NCI-H2029 (cell line): ENCODE data around the gene LRRC27.
"Not testable (repeated sequence)": the region's sequence is repeated elsewhere in the genome, so short reads cannot be mapped to it uniquely, and the experiment has no call there.

Experiments
- DNase-seq: peaks from one replicate; lab custom pipeline; 2025; lab: John Stamatoyannopoulos, UW

LRRC27 gene

DNA sequence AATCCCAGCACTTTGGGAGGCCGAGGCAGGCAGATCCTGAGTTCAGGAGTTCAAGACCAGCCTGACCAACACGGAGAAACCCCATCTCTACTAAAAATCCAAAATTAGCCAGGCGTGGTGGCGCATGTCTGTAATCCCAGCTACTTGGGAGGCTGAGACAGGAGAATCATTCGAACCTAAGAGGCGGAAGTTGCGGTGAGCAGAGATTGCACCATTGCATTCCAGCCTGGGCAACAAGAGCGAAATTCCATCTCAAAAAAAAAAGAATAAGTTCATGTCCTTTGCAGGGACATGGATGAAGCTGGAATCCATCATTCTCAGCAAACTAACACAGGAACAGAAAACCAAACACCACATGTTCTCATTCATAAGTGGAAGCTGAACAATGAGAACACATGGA lies 17.1 kb upstream of the LRRC27 start:
- not testable (repeated sequence) for DNase-seq

DNA sequence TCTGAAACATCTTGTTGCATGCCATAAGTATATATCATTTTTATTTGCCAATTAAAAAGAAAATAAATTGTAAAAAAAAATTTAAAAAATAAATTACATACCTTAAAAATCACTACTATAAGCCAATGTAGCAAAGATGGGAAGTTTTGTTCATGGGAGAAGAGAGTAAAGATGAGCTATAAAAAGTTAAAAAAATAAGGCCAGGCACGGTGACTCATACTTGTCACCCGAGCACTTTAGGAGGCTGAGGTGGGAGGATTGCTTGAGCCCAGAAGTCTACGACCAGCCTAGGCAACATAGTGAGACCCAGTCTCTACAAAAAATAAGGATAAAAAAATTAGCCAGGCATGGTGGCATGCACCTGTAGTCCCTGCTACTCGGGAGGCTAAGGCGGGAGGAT lies 15.9 kb upstream of the LRRC27 start:
- DNase-seq, result no peak

DNA sequence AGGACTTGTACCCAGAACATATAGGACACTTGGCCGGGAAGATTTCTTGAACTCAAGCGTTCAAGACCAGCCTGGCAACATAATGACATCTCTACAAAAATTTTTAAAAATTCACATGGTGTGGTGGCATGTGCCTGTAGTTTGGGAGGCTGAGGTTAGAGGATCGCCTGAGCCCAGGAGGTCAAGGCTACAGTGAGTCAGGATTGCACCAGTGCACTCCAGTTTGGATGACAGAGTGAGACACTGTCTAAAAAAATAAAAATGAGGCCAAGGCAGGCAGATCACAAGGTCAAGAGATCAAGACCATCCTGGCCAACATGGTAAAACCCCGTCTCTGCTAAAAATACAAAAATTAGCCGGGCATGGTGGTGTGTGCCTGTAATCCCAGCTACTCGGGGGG lies 14.5 kb upstream of the LRRC27 start:
- DNase-seq, result not testable (repeated sequence)

DNA sequence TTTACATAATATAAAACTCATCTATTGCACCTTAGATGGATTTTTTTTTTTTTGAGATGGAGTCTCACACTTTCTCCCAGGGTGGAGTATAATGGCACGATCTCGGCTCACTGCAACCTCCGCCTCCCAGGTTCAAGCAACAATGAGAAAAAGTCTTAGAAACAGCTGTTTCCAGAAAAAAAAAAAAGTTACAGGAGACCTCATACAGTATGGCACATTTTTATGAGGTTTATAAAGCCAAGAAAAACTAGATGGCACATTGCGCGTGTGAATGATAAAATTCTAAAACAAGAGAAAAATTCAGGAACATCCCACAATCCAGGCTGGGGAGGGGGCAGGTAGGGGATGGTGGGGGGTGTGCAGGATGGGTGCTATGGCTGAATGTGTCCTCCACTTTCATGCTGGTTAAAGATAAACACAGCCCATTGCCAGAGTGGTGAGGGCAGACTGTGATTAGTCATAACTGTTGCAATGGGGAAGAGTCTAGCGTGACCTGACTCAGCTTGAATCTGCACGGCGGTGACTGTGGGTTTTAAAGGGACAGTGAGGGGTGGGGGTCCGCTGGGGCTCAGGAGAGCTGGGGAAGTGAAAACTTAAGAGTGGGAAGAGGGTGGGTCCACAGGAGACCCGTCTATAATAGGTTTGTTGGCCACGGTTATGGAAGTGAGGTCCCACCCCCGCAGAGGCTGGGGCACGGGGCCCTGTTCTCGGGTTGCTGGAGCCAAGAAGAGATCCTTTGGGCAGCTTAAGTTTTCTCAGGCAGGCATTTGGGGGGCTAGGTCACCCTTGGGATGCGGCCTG lies 11.9 kb upstream of the LRRC27 start:
- no peak for DNase-seq

DNA sequence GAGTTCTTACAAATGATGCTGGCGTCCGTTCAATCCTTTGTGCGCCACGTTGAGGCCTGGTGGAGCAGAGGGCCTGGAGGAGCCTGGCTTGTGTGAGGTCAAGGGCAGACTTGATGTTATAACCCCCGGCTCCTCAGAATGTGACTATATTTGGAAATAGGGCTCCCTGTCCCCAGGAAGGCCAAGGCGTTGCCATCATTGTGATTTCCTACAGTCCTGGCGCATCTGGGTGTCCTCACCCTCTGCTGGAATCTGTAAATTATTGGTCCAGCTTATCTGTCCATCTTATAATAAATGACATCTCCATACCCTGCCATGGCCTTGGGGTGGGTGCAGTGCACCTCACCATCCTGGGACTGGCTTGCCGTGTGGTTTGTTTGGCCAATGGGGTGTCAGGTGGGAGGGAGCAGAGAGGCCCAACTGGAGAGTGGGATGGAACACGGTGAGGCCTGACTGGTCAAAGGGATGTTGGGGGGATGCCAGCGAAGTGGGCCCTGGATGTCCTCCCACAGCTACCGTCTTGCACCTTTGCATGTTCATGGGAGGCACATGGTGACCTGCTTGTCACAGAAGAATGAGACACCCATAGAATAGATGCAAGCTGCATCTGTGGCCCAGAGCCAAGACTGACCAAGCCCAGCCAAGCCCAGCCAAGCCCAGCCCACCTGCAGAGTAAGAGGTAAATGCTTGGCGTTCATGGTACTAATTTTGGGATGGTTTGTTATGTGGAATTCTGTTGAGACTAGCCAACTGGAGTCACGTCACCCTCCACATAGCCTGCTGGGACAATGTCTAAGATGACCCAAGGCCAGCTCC lies 11.1 kb upstream of the LRRC27 start:
- no peak for DNase-seq

DNA sequence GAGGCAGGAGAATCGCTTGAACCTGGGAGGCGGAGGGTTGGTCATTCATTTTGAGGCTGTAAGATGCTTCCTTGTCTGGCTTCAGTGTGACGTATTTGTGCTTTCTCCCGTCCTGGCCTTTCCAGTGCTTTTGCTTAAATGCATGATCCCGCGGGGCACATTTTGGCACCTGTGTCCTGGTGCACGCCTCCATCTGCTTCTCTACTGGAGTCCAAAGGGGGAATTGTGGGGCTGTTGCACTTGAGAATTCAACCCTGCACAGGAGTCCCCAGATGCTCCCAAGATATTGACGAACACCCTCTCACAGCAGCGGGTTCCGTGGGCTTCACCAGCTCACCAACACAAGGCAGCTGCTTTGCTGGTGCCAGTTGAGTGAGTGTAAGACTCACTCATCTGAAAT lies 10.3 kb upstream of the LRRC27 start:
- DNase-seq, result no peak

DNA sequence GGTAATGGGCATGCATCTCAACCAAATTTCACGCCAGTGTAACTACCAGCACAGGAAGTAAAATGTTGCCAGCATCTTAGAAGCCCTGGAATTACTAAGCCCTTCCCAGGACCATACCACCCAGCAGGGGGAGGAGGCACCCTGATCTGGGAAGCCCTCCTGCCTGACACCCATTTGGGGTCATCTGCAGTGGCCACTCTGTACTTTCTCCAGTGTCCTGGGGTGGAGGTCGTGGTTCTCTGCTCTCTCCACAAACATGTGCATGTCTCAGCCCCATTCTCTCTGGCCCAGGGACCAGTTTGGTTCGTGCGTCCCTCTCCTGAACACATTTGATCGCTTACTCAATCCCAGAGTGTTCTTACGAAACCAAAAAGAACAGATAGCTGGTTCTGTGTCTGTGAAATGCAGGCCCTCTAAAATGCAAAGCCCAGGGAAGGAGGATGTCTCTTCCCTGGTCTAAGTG lies 9.4 kb upstream of the LRRC27 start:
- no peak for DNase-seq

DNA sequence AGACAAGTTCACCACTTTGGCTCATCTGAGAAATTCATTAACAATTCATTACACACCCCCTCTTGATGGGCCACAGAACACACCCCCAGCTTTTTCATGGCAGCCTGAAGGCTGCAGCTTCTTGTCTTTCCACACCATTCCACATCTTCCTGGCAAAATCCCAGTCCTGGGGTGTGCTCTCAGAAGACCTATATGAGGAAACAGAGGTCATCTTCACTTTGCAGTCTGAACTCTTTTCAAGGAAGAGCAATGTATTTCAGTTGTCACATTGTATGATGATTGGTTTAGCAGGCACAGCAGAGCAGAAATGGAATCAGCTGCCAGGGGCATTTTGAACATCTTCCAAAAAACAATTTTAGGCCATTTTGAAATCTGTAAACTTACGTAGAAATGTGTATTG lies 7.8 kb upstream of the LRRC27 start:
- DNase-seq, result no peak

DNA sequence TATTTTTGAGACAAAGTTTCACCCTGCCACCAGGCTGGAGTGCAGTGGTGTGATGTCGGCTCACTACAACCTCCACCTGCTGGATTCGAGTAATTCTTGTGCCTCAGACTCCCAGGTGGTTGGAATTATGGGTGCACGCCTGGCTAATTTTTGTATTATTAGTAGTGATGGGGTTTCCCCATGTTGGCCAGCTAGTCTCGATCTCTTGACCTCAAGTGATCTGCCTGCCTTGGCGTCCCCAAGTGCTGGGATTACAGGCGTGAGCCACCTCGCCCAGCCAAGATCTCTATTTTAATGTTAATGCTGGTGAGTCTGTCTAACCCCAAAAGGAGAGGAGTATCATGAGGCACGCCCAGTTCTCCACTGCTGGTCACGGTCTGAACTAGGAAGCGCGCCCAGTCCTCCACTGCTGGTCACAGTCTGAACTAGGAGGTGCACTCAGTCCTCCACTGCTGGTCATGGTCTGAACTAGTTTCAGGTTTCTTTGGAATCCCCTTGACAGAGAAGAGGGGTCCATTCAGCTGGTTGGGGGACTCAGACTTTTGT lies 5.6 kb upstream of the LRRC27 start:
- no peak for DNase-seq

DNA sequence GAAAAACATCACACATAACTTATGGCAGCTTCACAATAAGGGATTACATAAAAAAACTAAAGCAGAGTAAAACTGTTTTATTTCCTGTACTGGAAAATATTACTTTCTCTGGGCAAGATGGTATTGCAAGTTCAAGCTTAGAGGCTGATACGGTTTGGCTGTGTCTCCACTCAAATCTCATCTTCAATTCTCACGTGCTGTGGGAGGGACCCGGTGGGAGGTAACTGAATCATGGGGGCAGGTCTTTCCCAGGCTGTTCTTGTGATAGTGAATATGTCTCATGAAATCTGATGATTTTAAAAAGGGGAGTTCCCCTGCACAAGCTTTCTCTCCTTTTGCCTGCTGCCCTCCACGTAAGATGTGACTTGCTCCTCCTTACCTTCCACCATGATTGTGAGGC lies 5.1 kb upstream of the LRRC27 start:
- DNase-seq, result no peak

DNA sequence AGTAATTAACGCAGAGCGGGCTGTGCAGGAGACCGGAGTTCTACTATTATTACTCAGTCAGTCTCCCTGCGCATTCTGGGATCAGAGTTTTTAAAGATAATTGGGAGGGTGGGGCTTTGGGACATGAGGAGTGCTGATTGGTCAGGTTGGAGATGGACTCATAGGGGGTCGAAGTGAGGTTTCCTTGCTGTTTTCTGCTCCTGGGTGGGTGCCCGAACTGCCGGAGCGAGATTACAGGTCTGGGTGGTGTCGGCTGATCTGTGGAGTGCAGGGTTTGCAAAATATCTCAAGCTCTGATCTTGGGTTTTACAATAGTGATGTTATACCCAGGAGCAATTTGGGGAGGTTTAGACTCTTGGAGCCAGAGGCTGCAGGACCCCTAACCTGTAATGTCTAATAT lies 3.9 kb upstream of the LRRC27 start:
- no peak for DNase-seq

DNA sequence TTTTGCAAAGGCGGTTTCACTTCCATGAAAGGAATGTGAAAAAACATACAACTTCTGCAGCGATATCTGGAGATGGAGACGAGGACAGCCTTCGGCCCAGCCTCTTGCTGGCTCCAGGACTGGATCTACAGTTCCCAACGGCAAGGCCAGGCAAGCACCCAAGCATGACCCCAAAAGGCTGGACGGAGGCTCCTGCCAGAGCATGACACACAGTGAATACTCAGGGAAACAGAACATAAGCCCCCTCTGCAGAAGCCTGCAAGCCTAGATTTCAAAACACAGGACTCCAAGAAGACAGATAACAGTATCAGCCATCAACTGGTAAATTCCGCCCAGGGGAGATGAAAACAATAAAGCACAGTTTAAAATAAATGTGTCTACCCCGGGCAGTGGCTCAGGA lies 3.3 kb upstream of the LRRC27 start:
- DNase-seq, result no peak

DNA sequence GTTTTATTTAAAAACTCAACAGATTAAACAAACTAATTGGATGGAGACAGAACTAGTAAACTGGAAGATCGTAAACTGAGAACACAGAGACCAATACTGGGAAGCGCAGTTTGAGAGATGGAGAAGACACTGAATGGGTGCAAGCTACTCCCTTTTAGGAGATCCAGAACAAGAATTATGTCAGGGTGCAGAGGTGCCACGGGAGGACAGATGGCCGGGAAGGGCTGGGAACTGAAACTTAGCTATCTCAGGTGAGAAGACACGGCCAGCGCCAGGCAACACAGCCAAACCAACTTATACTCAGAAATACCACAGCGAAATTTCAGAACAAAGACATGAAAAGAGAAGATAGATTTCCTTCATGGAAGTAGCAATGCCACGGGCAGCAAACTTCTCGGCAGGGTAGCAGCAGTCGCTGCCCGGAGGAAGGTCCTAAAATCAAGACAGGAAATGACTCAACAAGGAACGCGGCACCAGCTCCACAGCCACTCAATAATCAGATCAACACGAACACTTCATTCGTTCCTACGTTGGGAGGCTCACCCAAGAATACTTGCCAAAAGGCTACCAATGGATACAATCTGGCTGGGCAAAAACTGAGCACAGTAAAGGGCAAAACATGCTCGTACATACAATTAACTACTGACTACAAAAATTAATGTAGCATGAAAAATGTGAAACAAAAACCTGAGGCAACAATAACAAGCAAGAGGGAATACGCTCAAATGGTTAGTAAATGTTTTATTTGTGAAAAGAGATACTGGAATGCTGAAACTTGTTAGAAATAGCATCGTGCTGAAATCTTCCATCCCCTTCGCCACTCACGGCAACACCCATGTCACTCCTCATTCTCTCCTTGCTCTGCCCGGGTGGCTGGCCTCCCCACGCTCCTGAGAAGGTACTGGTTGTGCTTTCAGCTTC lies 2.2 kb upstream of the LRRC27 start:
- DNase-seq, result no peak

DNA sequence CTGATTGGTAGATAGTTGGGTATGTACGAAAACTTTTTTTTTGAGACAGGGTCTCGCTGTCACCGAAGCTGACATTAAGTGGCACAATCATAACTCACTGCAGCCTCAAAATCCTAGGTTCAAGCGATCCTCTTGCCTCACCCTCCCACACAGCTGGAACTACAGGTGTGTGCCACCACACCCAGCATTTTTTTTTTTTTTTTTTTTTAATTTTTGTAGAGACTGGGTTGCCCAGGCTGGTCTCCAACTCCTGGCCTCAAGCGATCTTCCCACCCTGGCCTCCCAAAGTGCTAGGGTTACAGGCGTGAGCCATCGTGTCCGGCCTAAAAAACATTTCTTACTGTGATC lies 1.5 kb upstream of the LRRC27 start:
- DNase-seq, result no peak

DNA sequence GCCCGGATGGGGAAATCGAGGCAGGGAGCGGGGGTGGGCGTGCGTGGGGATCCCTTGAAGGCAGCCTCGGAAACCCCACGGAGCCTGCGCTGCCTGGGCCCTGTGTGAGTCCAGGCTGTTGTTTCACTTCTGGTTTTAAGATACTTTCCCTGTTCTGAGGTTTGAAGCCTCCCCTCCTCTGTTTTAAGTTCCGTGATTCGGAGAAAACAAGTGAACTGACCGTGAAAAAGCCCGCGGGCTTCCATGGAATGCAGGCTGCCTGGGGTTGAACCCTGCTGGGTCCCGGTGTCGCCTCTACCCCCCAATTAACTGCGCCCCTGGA lies 401 bp downstream of the LRRC27 start:
- DNase-seq, result no peak

DNA sequence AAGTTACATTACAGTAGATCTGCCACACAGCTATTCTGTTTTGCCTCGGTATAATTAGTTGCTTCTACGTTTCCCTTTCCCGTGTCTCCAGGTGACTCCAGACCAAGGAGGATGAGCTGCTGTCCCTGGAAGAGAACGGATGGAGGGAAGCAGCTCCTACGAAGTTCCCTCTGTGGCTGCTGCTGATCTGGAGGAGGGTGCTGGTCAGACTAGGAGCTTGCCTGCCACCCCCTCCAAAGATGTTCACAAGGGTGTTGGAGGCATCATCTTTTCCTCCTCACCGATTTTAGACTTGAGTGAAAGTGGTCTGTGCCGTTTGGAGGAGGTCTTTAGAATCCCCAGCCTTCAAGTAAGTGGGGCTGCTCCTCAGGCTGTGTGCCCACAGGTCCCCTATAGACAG lies 1.4 kb downstream of the LRRC27 start:
- DNase-seq, result no peak

DNA sequence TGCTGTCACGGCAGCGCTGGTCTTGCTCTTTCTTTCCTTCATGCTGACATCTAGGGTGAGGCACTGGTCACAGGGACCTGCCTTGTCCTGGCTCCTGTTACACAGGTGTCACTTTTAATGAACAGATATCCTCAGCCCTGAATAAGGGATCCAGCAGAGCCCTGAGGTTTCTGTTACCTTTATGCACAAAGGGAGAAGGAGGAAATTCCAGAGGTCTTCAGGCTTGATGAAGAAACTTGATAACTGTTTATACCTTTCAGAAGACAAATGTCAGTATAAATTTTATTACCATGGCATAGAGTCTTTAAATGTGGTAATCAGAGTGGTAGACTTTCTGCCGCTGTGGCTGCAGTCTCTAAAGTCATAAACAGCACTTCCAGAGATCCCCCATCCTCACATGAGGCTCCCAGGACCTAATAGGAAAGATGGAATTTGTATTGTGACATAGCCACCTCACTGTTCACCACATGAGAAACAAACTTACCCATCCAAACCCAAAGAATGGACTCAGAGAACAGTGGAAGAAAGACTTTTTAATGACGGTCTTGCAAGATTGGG lies 2.7 kb downstream of the LRRC27 start:
- no peak for DNase-seq

DNA sequence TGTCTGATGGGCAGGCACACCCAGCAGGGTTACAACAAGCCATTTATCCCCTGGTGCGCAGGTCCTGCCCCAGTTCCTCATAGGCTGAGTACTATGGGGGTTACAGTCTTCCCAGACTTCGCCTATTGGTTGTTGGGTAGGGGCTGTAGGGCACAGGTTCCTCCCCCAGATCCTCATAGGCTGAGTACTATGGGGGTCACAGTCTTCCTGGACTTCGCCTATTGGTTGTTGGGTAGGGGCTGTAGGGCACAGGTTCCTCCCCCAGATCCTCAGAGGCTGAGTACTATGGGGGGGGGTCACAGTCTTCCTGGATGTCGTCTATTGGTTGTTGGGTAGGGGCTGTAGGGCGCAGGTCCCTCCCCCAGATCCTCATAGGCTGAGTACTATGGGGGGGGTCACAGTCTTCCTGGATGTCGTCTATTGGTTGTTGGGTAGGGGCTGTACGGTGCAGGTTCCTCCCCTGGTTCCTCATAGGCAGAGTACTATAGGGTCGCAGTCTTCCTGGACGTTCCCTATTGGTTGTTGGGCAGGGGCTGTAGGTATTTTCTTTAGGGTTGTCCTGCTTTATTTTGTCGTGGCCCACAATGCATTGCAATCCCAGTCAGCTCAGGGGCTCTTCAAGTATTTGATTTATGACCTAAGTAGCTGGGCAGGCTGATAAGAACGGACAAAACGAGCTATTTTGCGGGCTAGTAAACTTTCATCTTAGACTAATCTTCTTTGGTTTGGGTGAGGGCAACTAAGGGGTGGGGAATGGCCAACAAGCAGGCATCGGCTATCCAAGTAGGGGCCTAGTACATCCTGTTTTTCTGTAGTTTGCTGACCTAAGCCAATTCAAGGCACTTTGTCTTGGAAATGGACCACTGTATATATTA lies 3.4 kb downstream of the LRRC27 start:
- no peak for DNase-seq

DNA sequence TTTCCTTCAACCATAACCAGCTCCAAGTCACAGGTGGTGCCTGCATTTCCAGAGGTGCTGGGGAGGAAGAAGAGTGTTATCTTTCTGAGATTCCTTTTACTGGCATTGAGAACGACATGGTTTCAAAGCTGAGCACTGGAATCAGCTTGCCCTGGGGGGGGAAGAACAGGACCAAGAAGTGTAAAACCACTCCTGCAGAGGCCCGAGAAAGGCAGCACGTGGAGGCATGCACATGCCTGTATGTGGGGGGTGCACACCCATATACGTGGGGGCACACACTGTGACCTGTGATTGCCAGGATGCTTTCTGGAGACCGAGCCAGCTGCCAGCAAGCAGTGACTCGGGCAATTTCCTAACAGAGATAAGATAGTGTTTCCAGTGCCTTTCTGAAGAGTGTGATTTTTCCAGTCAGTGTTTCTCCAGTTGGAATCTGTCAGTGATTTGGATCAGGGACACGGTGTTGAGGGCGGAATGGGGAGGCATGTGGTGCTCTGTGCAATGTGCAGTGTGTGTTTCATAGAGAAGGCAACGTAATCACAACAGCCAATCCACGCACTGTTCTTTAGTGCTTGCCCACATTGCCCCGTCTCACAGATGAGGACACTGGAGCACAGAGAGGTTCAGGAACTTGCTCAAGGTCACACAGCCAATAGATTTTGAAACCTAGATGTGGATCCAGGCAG lies 4.2 kb downstream of the LRRC27 start:
- DNase-seq, result no peak

DNA sequence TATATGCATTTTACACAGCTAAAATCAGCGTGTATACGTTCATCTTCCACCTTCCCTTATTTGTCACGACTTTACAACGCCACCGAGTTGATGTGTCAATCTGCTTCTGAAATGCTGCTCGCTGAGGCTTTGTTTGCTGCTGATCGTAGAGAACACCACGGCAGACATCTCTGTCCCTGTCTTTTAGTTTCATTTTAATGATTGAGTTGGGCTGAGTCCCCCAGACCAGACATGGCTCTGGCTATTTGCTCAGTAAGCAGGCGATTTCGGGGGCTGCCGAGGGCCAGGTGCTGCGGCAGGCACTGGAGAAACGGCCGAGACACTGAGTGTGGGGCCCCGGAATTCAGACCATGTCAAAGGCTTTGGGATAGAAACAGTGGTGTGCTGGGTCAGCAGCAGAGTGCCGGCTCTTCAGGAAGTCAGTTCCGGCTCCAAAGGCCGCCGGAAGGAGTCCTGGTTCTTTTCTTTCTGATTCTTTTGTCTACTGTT lies 5.0 kb downstream of the LRRC27 start:
- DNase-seq, result no peak
